Hypothalamus (tissue), 51 donors: Measurements from ENCODE around the gene NAALADL2.
"Not testable (repeated sequence)": the region's sequence is repeated elsewhere in the genome, so short reads cannot be mapped to it uniquely, and the experiment has no call there.

Experiments
- DNase-seq, 51 donors: peaks; one replicate each; lab custom pipeline; 2025; lab: John Stamatoyannopoulos, UW

The NAALADL2 gene

GRCh38 chr3:175460849-175461399, 601.8 kb downstream of the NAALADL2 start:
- DNase-seq: not testable (repeated sequence)

- no peak for DNase-seq
Observed at GRCh38 chr3:175464362-175464761, 605.2 kb downstream of the NAALADL2 start.

GRCh38 chr3:175469124-175469523, 610.0 kb downstream of the NAALADL2 start:
- DNase-seq: no peak

GRCh38 chr3:175475765-175476164, 616.6 kb downstream of the NAALADL2 start:
- no peak for DNase-seq

- no peak for DNase-seq
Observed at GRCh38 chr3:175476489-175476888, 617.4 kb downstream of the NAALADL2 start.

- no peak for DNase-seq
Observed at GRCh38 chr3:175477651-175478224, 618.6 kb downstream of the NAALADL2 start.

GRCh38 chr3:175478301-175478700, 619.2 kb downstream of the NAALADL2 start:
- no peak for DNase-seq

GRCh38 chr3:175479175-175479574, 620.0 kb downstream of the NAALADL2 start:
- DNase-seq: no peak

- no peak for DNase-seq
Observed at GRCh38 chr3:175479800-175480199, 620.7 kb downstream of the NAALADL2 start.

GRCh38 chr3:175484666-175485065, 625.5 kb downstream of the NAALADL2 start:
- no peak for DNase-seq

- DNase-seq: no peak
Observed at GRCh38 chr3:175485436-175485835, 626.3 kb downstream of the NAALADL2 start.

GRCh38 chr3:175486255-175486654, 627.1 kb downstream of the NAALADL2 start:
- DNase-seq: no peak

GRCh38 chr3:175489406-175489805, 630.3 kb downstream of the NAALADL2 start:
- DNase-seq: no peak

- no peak for DNase-seq
Observed at GRCh38 chr3:175493301-175493700, 634.2 kb downstream of the NAALADL2 start.

- DNase-seq: no peak
Observed at GRCh38 chr3:175495331-175495730, 636.2 kb downstream of the NAALADL2 start.

- no peak for DNase-seq
Observed at GRCh38 chr3:175502155-175502554, 643.0 kb downstream of the NAALADL2 start.

- no peak for DNase-seq
Observed at GRCh38 chr3:175511219-175511785, 652.2 kb downstream of the NAALADL2 start.

- DNase-seq: peak in 29 of 51 donors; percentile 1 to 70 (median 23)
Observed at GRCh38 chr3:175512700-175513099, 653.6 kb downstream of the NAALADL2 start.

GRCh38 chr3:175518459-175518858, 659.3 kb downstream of the NAALADL2 start:
- DNase-seq: no peak

- DNase-seq: no peak
Observed at GRCh38 chr3:175521406-175521805, 662.3 kb downstream of the NAALADL2 start.

GRCh38 chr3:175526191-175526590, 667.1 kb downstream of the NAALADL2 start:
- DNase-seq: no peak

- no peak for DNase-seq
Observed at GRCh38 chr3:175526609-175527280, 667.6 kb downstream of the NAALADL2 start.
